Measurements from ENCODE around the gene MRC2.

Gene MRC2

DNA sequence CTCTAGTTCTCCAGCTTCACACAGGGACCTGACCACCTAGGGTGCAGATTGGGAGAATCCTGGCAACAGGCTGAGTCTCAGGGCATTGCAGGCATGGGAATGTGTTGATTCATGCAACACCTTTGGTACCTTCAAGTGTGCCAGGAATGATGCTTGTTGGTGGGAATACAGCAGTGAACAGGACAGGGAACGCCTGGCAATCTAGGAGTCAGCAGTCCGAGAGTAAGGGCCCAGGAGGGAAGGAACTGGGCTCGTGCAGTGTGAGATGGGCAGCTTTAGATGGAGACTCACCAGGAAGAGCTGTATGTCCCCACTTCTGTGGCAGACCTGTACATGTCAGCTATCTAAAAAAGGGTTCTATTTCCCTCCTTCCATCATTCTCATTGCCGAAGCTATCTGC is 12.0 kb upstream of the MRC2 start:
- no peak for DNase-seq

DNA sequence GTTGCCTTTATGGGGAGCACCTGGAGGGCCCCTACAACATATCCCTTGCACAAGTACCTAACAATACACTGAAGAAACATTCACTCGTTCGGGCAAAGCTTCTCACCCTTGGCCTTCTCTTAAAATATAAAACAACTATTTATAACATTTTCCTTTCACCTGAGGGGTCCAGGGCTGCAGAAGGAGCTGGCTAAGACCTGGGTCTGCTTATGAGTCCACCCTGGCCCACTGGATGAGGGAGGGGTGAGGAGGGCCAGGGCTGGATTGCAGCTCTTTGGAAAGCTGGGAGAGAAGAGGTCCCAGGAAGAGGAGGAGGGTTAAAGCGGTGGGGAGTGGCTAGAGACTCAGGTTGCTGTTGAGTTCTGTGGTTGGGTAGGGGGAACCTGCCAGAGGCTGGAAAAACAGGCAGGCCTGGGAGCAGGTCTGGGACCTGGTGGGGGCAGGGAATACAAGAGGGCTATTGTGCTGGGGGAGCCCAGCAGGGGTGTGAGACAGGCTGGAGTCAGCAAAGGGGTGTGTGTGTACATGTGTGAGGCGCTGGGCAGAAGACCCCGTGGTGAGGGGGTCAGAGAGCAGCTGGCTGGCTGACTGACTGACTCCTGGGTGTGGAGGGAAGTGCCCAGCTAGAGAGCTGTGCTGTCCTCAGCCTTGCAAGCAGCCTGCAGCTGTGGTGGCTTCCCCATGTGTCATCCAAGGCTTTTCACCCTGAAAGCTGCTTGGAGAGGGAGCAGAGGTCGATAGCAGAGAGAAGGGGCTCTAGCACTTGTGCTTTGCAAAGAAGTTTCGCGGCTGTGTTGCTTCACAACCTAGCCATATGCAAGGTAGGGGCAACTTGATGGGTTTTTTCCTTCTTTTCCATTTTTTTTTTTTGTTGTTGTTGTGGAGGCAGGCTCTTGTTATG is 10.2 kb upstream of the MRC2 start:
- no peak for DNase-seq

DNA sequence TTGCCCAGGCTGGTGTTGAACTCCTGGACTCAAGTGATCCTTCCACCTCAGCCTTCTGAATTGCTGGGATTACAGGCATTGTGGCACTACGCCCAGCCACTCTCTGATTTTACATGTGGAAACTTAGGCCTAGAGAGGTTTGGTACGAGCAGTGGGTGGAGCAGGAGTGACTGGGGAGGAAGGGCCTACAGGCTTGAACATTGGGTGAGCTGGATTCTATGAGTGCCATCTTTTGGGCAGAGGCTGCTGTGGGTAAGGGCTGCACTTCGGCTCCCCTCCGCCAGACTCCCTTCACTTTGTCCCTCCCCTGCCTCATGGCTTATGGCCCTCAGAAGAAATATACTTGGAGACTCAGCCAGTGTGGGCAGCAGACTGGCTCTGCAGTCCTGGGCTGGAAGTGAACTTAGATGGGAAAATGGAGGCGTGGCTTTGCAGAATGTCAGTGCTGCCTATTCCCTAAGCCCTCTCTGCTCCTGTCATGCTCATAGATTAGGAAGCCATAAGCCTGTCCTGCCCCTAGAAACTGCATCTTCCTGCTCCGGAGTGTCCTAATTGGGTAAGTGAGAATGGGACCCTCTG is 9.5 kb upstream of the MRC2 start:
- no peak for DNase-seq

DNA sequence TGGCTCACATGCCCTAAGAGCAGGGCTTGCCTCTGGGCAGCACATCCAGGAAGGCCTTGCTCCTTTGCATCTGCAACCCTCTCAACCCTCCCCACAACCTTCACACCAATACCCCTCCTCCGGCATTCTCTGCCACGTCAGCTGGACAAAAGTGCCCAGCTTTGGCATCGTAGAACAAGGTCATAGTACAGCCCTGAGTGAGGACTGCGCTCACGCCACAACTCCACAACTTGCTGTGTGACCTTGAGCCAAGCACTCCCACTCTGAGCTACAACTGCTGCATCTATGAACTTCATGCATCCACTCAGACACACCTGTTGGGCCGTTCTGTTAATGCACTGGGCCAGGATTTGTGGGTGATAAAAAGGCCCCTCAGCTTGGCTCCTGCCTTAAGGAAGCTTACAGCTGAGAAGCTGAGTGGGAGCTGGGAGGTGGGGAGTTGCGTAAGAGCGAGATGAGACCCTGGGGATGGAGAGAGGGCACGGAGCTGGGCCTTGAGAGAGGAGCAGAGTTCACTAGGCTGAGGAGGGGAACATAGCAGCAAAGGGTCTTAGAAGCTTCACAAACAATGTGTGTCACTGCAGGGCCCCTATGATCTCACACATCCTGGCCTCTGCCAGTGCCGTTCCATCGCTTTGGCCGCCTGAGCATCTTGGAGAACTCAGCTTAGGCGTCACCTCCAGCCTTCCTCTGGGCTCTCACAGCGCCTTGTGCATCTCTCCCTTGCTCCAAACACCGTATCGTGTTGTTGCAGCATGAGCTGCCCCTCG is 8.6 kb upstream of the MRC2 start:
- DNase-seq, result no peak

DNA sequence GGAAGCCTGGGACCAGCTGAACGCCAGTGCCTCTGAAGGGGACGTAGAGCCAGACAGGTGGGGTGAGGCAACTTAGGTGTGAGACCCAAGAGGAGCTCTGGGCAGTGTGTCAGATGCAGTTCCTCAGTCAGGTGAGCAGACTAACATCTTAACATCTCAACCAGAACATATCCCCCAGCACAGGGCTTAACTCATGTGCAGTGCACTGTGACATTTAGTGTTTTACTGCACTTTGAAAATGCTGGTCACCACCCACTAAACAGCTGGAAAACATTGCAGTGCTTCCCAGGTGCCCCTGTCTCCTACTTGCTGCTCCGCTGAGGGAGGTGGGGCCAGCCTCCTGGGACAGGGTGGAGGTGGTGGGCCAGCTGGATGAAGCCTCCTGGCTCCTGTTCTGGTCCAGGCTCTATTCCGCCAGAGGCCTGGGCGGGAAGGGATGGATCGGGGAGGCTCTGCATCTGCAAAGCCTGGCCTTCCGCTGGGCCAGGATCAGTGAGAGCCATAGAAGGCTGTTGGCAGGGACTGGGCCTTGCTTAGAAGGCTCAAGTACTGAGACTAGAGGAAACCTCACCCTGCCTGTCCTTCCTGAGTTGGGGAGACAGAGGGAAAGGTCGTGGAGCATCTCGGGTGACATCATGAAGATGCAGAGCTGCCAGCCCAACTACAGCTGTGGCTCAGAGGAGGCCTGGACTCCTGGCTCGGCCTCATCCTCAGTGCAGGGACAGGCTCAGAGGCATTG is 7.9 kb upstream of the MRC2 start:
- no peak for DNase-seq

DNA sequence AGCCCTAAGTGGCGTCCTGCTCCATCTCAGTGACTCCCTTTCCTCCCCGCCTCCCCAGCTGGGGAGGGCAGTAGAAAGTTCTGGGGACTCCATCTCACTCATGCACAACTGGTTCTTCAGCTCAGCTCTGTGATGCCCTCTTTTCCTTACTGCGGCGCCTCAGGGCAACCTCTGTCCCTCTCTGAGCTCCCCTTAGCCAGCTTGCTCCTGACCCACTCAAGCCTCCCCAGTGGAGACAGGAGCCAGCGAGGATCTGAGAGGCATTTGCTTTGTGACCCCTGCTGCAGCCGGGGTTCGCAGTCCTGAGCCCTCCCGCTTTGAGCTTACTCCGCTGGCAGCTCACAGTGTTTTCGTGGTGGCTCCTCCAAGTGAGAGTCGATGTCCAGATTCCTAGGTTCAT is 6.2 kb upstream of the MRC2 start:
- no peak for DNase-seq

DNA sequence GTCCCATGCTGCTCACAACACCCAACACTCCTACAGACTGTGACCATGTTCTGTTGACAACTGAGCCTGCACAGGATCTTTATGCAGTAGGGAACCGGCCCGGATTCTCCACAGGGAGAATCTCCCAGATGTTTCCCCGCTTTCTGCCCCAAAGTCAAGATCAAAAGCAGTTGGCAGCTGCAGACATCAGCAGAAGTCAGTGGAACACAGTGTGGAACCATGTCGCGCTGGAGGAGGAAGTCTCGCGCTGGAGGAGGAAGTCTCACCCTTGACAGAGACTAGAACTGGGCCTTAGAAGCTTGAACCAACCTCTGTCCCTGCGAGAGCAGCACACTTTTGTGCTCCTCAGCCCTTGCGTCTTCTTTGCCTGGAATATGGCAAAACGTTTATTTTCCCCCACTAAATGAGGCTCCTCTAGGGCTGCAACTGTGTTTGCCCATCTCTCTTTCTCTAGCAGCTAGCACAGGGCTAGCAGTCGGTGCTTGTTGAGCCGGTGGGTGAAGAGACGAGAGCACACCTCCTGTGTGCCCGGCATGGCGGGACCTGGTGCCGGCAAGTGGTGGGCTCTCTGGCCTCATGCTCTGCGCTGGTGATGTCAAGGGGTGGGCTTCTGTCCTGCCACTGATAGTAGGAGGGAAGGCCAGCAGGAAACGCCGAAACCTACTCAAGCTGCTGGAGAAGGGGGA is 2.1 kb upstream of the MRC2 start:
- no peak for DNase-seq

DNA sequence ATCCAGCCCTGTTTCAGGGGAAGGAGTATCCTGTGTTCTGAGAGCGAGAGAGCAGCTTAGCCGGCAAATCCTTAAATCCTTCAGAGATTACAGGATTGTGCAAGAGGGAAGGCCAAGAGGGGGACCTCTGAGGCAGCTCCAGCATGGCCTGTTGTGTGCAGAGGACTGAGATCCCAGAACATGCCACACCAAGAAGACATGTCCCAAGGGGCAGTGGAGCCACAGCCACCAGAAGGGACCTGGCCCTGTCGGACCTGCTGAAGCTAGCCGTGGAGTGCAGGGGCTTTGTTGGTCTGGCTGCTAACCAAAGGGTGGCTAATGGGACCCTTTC is 1.6 kb upstream of the MRC2 start:
- DNase-seq, result no peak

DNA sequence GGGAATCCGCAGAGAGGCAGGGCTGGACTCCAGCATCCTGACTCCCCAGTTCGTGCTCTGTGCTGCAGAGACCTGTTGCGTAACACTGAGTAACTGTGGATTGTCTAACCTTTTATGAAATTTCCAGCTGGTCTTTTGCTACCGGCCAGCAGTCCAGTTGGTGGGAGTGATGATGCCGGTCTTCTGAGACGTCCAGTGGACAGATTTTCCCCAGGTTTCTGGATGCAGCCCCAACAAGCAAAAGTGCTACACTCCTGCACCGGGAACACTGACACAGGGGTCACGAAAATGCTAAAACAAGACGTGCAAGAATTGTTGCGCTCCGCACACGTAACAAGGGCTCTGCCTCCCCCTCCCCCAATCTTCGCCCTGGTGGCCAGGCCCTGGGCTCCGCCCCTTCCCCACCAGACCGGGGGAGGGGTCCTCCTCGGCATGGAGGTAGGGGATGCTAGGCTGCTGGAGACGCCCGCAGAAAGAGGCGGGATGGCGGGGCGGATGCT is 701 bp upstream of the MRC2 start:
- no peak for DNase-seq

DNA sequence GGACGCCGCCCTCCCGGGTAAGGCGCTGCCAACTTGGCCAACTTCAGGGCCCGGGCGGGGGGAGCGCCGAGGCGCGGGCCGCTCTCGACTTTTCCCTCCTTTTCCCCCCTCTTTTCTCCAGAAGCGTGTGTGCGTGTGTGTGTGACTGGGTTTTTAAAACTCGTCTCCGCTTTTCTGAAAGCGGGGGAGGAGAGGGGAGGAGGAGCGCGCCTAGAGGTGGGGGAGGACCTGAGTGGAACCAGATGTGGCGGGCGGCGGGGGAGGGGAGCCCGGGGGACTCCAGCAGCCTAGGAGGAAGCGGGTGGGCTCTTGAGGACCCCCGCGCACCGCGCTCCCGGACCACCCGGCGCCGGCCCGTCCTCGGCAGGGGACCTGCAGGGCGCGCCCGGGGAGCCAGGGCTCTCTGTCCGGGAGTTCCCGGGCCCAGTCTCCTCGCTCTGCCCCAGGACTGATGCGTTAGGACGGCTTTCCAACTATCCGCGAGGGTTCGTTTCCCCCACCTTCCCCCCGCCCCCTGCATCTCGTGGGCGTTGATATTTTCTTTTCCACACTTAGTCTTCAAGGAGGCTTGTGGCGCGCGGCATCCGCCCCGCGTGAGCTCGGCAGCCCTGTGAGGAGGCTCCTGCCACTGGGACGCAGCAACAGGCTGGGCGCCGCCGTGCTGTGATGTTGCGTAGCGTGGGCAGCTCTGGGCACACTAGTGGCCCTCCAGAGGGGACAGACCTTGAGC is 599 bp downstream of the MRC2 start:
- DNase-seq, result no peak

DNA sequence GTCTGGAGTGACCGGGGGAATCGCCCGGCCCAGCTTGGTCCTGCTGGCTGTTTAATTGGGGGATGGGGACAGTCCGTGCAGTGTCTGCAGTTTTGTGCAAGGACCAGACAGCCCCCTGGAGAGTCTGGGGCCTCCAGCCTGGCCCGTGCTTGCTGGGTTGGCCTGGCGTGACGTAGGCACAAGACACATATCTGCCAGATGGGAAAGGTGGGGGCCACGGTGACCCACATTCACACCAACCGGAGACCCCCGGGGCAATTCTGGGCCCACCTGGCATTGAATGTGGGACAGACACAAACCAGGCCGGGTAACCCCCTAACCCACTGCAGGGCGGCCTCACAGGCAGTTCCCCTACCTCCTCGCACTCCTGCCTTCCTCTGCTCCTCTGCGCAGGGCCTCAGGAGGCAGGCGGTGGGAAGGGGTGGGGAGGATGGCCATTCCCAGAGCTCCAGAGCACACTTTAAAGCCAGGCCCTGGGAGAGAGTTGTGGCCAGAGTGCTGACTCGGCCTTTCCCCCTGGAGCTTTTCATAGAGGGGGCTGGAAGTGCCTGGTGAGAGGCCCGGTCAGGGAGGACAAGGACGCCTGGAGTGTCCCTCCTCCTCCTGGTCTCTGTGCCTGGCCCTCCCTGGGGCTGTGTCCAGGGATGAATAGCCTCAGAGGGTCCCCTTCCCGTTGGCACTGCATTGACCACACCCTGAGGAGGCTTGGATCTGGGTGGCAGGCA is 1.5 kb downstream of the MRC2 start:
- DNase-seq, result no peak

DNA sequence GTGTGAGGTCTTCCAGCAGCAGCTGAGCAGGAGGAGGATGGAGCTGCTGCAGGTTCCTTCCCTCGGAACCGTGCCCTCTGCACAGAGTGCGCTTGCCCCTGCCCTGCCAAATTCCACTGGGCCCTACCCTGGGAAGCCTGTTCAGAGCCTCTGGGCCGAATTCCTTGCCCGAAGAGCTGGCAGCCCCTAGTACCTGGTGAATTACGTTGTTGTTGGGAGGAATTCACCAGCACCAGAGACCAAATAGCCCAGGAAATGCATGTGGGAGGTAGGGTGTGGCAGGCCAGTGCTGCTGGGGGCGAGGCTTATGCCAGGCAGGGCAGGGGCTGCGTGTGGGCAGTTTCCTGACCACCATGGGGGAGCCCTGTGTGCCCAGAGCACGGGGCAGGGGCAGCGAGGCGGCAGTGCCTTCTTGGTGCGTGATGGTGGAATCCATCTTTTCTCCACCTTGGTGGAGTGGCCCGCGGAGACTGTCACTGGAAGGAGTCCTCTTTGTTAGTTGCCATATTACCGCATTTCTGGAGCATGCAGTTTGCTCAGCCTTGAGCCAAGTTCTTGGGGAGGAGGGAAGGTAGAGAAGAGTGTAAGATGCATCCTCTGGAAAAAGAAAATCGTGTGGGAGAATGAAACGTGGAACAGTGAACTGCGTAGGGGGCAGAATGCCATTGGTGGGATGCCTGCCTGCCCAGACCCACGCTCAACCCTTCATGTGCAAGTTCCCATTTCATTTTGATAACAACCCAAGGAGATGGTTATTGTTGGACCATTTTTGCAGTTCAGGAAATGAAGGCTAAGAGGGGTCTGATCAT is 2.3 kb downstream of the MRC2 start:
- no peak for DNase-seq

DNA sequence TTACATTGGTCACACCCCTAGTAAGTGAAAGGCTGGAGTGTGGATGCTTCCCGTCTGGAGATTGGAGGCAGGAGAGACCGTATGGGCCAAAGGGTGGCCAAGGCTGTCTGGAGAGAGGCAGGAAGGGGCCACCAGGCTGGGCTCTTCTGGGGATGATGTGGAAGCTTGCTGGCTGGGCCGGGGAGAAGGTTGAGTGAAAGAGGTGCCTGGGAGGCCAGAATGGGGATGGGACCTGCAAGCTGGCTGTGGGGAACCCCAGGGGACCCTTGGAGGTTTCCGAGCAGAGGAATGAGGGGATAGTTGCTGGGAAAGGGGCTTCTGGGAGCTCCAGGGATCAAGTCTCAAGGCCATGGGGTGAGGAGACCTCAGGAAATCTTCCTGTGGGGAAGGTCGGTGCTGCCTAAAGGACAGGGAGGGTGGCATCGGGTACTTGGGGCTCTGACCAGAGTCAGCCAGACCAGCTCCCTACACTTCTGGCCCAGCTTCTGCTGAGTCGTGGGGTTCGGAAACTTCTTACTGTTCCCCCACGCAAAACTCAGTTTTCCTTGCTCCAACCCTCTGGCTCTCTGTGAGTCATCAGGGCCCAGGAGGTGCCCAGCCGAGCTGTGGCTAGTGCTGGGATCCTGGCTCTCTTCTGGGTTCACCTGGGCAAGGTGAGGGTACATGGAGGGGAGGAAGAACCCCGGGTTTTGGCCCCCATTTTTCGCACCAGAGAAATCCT is 3.1 kb downstream of the MRC2 start:
- DNase-seq, result no peak

DNA sequence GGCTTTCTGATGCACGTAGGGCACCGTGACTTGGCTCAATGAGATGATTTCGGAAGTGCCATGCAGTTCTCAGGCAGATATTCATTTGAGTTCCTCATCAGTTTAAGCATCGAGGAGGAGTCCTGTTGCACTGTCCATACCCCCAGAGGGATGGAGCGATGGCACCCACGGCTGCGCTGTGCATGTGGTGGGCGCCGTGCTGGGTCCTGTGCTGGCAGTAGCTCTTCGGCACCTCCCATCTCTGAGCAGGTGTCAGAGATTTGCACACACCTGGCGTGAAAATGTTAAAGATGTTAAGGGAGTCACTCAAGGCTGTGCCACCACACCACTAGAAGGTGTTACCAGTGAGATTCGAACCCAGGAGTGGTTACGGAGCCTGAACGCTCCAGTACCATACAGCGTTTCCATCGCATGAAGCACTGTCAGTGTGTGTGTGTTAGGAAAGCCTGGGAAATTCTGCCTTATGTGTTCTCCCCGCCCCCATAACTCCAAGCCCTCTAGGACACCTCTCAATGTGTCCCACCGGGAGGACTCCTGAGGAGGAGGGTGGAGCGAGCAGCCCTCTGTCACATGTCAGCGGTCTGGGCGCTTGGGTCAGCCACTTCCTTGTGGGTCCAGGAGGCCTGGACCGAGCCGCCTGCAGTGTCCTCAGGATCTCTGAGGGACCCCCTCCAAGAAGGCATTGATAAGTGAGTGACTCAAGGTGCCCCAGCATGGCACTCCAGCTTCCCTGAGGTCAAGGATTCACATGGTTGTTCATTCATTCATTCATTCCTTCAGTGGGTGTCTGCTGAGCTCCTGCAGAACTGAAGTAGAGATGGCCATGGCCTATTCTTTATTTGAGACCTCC is 3.8 kb downstream of the MRC2 start:
- DNase-seq, result no peak

DNA sequence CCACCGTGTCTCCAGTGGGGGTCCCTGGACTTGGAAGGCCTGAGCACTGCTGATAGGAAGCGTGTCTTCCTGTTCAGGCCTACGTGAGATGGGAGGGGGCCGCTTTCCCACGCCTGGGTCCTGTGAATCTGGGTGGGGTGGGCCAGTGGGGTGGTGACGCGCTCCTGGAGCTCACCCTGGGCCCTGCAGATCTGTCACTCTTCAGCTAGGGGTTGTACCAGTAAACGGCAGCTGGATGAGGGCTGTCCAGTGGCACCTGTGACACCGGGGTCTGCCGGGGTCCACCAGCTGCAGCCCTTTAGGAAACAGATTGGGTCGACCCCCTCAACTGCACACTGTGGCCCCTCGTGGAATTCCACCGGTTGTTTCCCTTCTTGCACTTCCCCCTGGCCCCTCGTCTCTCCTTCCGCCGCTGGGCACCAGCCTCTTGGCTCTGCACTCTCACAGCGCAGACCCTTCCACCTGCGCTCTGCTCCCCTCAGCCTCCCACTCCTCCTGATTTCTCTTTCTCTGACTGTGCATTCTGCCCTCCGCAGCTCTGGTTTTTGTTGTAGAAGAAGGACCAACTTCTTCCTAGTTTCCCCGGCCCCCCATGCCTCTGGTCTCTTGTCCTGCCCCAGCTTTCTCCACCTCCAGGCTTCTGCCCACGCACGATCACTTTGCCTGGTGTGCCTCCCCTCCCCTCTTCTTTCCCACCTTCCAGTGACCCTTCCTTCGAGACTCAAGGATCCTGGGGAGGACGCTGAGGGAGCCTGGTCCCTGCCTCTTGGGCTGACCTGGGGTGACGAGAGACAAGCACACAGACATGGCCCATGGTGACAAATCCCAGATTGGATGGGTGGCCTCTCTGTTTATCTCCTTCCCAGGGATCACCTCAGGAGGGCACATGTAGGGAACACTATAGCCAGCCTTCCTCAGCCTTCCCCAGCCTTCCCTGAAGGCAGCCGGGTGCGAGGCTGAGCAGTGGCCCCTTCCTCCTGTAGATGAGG is 4.8 kb downstream of the MRC2 start:
- no peak for DNase-seq

DNA sequence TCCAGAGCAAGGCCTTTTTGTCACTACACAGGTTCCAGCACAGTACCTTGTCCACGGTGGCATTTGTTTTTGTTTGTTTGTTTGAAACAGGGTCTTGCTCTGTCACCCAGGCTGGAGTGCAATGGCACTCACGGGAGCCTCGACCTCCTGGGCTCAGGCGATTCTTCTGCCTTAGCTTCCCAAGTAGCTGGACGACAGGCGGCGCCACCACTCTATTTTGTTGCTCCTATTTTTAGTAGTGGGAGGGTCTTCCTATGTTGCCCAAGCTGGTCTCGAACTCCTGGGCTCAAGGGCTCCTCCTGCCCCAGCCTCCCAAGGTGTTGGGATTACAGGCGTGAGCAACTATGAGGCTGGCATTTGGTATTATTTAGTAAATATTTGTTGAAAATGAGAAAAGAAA is 10.3 kb downstream of the MRC2 start:
- no peak for DNase-seq

DNA sequence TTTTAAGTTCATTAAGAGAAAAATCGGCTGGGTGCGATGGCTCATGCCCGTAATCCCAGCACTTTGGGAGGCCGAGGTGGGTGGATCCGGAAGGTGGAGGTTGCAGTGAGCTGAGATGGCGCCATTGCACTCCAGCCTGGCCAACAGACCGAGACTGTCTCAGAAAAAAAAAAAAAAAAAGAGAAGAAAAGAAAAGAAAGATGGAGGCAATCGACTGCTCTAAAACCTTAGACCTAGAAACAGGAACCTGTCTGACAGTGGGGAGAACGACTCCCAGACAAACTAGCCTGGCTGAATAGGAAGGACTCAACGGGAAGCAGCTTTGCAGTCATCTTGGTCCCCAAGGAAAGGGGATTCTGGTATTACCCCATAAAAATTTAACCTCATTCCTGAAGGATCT is 13.7 kb downstream of the MRC2 start:
- DNase-seq, result no peak

Data from 8988T (cell line).